Hematopoietic multipotent progenitor cell treated with erythropoietin and hydrocortisone succinate and interleukin-3 and kit ligand, for 8 days (in vitro differentiated cells): ENCODE data around the gene LIN9.
"Not testable (repeated sequence)": the region's sequence is repeated elsewhere in the genome, so short reads cannot be mapped to it uniquely, and the experiment has no call there.

ENCODE experiments used
- DNase-seq: peaks from one replicate; pipeline ENCODE4 v3.0.0-alpha.2; 2015

LIN9 gene

DNA sequence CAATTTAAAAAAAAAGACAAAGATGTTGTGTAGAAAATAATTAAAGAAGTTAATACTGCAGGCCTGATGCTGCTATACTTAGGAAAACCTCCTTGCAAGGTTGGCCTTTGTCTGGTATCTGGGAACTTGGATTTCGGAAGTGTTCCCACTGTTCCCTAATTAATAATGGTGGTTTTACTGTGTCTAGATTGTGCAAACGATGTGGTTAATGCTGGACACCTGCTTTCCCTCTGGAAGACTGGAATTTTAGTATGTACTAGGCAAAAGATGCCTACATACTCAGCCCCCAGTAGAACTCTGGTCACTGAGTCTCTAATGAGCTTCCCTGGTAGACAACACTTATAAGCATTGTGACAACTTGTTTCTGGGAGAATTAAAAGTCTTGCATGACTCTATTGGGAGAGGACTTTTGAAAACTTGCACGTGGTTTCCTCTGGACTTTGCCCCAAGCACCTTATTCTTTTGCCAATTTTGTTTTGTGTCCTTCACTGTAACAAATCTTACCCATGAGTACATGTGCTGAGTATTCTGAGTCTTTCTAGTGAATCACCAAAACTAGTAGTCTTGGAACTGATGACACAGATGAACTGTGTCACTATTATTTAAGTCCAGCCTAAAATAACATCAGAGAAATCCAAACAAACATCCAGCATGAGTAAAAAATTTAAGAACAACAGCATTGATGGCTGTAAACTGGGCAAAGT, 40.4 kb downstream of the LIN9 start:
- no peak for DNase-seq

DNA sequence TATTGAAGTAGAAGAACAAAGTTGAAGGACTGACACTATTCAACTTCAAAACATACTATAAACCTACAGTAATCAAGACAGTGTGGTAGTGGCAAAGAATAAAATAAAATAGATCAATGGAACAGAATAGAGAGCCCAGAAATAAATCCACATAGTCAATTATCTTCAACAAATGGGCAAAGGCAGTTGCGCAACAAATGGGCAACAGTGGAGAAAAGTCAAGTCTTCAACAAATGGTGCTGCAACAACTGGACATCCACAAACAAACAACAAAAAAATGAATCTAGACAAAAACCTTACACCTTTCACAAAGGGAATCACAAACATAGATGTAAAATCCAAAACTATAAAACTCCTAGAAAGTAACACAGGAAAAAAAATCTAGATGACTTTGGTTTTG, 47.1 kb downstream of the LIN9 start:
- no peak for DNase-seq

DNA sequence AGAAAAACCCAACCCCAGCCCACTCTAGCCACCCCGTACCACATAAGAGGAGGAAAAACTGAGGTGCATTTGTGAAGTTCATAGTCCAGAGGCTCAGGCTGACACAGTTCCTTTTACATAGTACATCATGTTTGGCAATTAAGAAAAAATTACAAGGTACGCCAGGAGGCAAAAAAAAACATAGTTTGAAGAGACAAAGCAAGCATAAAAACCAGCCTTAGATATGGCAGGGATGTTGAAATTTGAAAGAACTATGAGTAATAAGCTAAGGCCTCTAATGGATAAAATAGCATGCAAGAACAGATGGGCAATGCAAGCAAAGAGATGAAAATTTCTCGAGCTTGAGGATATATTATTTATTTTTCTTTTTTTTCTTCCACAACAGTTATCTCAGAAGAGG, 53.6 kb downstream of the LIN9 start:
- no peak for DNase-seq

DNA sequence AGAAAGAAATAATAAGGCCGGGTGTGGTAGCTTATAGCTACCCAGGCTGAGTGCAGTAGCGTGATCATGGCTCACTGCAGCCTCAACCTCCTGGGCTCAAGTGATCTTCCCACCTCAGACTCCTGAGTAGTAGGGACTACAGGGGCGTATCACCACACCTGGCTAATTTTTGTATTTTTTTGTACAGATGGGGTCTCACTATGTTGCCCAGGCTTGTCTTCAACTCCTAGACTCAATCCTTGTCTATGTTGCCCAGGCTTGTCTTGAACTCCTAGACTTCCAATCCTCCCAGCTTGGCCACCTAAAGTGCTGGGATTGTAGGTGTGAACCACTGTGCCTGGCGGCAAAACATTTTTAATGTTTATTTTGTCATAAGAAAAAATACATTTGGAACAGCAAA, 55.0 kb downstream of the LIN9 start:
- no peak for DNase-seq

DNA sequence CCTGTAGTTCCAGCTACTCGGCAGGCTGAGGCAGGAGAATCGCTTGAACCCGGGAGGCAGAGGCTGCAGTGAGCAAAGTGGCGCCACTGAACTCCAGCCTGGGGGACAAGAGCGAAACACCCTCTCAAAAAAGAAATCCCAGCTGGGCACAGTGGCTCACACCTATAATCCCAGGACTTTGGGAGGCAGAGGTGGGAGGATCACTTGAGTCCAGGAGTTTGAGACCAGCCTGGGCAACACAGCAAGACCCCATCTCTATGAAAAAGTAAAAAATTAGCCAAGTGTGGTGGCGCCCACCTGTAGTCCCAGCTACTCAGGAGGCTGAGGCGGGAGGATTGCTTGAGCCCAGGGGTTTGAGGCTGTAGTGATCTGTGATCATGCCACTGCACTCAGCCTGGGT, 56.1 kb downstream of the LIN9 start:
- not testable (repeated sequence) for DNase-seq

DNA sequence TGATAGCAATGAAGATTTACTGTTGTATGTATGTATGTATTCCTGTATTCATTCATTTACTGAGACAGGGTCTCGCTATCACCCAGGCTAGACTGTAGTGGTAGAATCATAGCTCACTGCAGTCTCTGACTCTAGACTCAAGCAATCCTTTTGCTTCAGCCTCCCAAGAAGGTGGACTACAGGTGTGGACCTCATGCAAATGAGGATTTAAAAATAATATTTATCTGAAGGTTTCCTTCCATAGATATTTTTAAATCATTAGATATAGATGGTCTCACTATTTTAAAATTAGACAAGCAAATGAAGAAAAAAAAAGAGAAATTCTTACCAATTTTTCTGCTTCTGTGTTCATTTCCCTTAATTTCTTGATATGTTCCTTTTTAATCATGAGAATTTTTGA, 58.5 kb downstream of the LIN9 start:
- DNase-seq, result no peak

DNA sequence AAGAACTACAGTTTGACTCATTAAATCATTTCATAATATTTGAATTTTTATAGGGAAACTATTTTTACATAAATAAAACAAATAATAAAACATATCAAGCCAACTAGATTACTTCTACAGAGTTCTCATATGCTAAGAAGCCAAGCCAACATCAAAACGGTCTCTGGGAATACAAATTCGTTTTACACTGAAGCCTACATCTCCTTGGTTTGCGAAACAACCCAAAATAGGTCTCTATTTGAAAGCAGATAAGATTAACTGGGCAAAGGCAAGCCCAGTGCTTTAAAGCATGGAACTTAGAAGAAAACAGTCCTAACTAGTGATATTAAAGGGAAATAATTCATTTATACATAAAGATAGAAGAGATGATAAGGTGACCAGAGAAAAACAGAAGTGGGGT, 60.2 kb downstream of the LIN9 start:
- DNase-seq, result no peak

DNA sequence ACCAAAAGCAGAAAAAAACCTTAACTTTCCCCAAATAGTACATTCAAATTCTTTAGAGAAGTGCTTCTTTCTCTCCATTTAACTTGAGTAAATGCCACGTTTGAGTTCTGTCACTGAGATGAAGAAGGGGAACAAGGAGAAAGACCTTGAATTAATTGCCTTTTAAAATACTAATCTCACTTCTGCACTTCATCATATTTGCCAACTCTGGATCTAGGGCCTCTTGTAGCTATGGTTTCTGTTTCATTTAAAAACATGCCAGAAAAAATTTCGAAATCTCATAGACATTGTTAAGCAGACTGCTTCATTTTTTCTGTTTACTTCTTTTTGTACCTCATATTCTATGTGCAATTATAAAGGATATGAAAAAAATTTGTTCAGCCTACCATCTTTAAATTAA, 60.9 kb downstream of the LIN9 start:
- no peak for DNase-seq

DNA sequence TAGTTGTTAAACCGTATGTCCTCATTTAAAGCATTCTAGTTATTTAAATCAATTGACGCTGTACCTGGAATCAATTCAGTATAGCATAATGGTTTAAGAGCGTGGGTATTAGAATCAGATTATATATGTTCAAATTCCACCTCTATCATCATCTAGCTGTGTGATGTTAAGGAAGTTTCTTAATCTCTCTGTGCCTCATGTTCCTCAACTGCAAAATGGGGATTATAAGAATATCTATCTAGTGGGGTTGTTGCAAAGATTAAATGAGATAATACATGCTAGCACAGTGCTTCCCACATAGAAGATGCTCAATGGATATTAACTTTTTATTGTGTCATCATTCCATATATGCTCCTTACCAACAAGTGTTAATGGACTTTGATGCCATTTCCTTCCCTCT, 69.5 kb downstream of the LIN9 start:
- DNase-seq, result no peak

DNA sequence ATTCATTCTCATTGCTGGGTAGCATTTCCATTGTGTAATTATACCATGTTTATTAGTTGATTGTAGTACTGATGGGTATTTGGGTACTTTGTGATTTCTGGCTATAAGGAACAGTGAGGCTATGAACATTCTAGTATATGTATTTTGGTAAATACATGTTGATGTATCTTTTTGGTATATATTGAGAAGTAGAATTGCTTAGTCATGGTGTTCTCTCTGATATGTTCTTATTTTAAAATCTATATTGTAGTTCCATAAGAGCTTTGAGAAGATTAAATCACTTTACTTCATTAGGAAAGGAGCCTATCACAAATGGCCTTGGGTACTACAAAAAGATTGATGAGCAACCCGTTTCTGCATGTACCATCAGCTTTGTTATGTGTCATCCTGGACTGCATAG, 72.1 kb downstream of the LIN9 start:
- DNase-seq, result no peak

DNA sequence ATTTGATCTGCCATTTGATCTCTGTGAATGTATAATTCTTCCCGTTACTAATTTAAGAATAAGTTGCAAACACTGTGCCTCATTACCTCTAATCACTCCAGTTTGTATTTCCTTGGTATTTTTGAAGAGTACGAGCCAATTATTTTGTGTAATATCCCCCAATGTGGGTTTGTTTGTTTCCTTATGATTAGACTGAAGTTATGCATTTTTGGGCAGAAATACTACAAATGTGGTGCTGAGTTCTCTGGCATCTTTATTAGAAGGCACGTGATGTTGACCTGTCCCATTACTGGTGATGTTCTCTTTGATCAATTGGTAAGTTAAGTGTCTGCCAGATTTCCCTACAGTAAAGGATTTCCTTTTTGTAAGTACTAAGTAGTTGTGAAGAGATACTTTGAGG, 75.2 kb downstream of the LIN9 start:
- DNase-seq, result no peak

DNA sequence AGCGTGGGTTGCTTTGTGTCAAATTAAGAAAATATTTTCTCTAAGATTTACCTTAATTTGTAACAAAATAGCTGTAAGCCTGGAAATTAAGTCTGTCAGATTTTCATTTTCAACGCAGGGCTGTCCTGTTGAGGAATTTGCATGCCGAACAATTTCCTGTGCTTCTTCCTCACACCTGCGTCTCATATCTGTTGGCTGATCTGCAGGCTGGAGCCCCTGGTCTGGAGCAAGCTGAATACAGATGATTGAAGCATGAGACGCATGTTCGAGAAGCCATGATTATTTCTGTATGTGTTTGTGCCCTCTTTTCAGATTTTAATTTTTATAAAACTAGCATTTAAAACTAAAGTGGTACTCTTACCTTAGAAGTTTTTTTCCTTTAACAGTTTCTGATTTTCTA, 75.7 kb downstream of the LIN9 start:
- DNase-seq, result no peak

DNA sequence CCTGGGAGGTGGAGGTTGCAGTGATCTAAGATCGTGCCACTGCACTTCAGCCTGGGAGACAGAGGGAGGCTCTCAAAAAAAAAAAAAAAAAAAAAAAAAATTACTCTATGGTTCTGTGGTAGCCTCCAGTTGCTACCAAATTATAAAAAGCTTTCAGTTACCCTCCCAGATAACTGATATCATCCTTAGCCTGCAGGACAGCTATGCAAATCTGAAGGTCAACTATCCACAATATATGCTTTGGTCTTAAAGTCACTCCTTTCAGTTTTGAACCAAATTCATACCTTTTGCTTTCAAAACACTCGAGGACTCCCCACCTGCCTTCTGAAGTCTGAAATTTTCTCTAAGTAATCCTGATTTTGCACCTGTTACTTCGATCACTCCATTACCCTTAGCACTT, 82.4 kb downstream of the LIN9 start:
- no peak for DNase-seq

DNA sequence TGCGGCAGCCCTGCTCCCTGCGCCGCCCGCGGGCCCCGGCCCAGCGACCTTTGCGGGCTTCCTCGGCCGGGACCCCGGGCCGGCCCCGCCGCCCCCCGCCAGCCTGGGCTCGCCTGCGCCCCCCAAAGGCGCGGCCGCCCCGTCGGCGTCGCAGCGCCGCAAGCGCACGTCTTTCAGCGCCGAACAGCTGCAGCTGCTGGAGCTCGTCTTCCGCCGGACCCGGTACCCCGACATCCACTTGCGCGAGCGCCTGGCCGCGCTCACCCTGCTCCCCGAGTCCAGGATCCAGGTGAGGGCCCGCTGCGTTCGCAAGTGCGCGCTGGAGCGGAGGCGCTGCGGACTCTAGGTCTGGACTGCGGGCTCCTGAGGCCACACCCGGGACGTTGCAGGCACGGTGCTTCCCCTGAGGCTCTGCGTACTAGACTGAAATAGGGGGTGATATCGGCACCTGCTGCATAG, 85.1 kb downstream of the LIN9 start:
- no peak for DNase-seq

DNA sequence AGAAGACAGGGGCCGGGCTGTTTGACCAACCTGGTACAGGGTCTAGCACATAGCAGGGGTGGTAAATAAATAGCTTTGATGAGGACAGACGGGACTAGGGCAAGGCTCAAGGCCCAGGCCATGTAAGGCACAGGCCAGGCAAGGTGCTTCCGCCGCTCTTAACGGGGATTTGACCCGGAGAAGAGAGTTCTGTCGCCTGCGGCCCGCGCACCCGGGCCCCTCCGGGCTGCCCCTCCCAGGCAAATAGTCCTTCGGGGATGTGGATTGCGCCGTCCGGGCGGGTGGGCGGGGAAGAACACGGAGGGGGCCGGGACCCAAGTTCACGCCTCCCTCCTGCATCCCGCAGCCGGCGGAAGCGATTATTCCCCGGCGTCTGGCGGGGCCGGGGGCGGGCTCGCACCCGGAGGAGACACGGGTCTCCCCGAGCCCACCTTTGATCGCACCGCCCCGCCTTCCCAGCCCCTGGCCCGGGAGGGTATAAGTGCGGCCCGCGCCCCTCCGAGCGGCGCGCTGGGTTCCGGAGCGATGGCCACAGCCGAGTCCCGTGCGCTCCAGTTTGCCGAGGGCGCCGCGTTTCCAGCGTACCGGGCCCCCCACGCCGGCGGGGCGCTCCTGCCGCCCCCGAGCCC, 85.7 kb downstream of the LIN9 start, which contains the start of gene MIXL1:
MIXL1 (plus strand) TSS at position 508 of the 629 bp plus-strand sequence; CDS start at position 526, 18 bp downstream.
- no peak for DNase-seq

DNA sequence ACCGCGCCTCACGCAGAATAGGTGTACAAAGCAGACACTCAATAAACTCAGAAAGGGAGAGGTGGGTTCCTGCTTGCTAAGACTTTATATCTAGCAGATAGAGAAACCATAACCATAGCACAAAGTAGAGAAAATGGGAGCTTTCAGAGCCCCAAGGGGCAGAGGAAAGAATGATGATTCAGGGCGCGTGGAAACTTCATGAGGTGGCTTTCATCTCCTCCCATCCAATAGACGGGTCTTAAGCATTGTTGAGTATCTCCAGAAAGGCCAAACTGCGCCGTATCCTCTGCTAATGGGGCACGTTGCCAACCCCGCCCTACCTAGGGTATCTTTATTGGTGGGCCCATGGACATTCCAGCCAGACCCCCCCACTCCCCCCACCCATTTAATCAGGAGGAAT, 86.3 kb downstream of the LIN9 start:
- DNase-seq, result no peak

DNA sequence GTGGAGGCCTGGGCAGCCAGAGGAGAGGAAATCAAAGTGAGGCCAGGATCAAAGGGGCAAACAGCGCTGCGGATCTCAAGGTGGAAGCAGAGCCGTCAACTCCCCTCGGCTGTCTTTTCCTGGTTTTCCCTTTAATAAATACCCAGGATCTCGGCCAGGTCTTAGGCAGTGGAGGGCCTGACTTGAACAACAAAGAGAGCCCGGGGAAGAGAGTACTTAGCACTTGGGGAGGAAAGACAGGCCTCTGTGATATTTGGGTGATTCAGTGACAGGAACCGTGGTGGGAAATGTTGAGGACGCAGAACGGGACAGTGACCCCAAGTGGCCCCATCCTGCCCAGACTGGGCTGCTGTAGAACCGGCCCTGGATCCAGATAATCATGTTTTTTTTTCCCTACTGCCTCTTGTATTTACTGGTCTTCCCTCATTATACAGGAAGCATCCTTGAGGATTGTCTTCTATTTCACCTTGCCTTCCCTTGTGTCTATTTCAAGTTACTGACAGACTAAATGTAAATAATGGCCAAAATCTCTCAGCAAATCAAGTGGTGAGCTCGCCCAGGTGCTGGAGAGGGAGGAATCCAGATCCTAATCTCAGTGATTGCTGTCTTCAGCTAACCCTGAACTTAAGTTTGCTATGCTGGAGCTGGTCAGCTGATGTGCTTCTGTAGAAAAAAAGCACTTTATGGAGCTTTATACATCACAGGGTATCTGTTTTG, 88.3 kb downstream of the LIN9 start:
- no peak for DNase-seq

DNA sequence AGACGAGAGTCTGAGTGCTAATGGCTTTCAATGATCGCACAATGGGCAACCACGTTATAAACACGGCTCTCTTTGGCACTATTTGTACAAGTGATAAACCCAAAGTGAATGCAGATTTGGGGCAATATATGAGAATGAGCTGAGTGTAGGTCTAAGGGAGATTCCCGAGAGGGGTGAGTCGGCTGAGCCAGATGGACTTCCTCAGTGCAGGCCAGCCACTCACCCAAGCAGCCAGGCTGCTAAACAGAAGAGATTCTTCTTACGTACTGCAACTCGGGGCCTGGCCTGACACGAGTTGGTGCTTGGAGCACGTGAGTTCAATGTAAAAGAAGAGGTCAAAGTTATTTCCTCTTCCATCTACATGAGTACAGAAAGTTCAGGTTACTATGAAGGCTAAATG, 91.7 kb downstream of the LIN9 start:
- DNase-seq, result no peak

DNA sequence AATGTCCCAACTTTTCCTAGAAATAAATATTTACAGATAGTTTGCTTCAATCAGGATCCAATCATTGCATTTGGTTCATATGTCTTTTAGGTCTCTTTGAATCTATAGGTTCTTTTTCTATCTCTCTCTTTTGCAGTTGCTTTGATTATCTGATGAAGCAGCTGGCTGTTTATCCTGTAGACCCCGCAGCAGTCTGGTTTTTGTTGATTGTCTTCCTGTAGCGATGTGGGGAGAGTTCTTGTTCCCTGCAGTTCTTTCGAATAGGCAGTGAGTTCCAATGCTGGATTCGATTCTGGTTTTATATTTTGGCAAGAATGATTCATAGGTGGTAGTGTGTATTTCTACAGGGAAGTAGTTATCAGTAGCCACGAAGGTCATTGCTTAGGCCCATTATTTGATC, 92.9 kb downstream of the LIN9 start:
- peak; percentile 34 for DNase-seq

DNA sequence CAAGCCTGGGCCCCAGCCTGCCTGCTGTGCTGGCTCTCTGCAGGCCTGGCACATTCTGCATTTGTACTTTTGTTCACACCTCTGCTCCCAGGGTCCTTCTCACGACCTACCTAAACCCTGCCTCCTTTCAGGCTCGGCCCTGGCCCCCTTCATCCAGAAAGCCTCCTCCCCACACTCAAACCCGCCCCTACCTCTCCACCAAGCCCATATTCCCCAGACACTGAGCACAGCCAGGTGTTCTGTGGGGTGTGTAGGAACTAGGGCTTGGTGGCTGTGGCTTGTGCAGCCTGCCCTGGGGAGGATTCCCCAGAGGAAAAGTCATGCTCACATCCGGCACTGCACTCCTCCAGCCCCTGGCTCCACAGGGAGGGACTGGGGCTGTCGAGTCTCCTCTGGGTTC, 93.7 kb downstream of the LIN9 start:
- no peak for DNase-seq

DNA sequence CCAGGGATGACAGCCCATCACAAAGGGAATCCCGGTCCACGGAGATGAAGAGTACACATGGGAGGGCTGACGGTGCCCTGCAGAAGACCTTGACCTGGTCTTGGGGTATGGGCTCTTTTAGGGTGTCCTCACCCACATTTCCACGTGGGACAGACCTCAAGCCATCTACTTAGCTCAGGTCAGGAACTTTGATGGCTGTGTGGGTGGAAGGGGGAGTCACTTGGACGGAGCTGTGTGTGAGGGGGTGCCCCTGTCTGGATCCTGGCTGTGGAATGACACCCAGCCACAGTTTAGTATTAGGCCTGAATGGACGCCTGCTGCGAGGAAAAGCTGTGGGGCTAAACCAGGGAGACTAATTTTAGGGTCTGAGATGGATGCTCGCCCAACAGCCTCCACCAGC, 96.4 kb downstream of the LIN9 start:
- no peak for DNase-seq

DNA sequence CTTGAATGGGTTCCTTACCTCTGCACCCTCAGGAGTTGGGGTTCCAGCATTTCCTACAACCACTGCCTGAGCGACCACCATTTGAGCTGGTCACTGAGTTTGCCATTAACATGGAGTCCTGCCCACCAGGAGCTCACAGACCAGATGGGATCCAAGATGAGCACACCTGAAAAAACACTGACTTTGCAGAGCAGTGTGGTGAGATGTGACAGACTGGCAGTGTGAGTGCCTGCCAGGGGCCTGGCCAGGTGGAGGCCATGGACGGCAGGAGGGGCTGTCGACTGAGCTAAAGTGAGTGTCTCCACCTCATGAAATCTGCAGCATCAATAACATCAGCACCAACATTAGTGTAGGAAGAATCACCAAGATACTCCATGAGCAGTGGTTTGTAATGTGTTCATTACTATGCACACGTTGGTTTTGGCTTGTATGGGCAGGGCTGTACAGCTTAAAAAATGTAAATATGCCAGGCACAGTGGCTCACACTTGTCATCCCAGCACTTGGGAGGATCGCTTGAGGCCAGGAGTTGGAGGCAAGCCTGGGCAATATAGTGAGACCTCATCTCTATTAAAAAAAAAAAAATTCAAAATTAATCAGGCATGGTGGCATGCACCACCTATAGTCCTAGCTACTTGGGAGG, 97.7 kb downstream of the LIN9 start:
- DNase-seq, result no peak

DNA sequence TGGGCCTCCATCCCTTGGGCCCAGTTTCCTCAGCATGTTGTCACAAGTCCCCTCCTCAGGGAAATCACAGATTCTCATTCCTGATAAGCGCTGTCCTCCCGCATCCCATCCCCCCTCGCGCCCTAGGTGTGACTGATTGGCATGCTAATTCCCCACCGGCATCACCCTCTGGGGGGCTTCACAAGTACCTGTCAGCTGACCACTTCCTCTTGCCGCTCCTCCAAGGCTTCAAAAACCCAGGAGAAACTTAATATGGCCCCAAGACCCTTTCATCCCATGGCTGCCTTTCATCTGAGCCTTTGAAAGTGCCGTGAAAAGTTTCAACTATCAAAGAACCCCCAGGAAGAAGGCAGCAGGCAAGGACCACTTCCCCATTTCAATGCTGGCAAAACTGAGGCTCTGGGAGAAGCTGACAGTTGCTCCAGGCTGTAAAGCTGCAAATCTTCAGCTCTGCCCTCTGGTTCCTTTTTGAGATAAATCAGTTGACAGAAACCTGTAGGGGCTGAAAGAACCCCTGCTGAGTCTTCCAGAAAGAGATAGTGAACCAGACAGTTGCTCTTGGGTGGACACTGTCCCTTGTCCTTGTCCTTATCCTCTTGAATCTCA, 98.3 kb downstream of the LIN9 start:
- DNase-seq, result no peak
